Gastrocnemius medialis (tissue), 4 donors: Measurements from ENCODE around the gene ADAP1.

ENCODE experiments used
- CTCF ChIP-seq, 5 experiments: fragments of 450-650 bp in 3 of 5; fragments of 200-600 bp in 2 of 5; sonication (generic) in 2 of 5; IDR thresholded peaks in 4 of 5; conservative IDR thresholded peaks in 1 of 5; 1 replicate in 4 of 5; 2 replicates in 1 of 5; pipeline ENCODE4 v1.5.1; 2016 to 2019; ENCODE audit warnings: antibody characterized with exemption in 5 of 5, mild to moderate bottlenecking in 3 of 5, moderate library complexity in 3 of 5
- POLR2A ChIP-seq, 2 donors: fragments of 450-650 bp; IDR thresholded peaks; one replicate each; pipeline ENCODE4 v1.6.1; 2017; ENCODE audit warnings: antibody characterized with exemption in 2 of 2, mild to moderate bottlenecking in 2 of 2, moderate library complexity in 2 of 2

DNA sequence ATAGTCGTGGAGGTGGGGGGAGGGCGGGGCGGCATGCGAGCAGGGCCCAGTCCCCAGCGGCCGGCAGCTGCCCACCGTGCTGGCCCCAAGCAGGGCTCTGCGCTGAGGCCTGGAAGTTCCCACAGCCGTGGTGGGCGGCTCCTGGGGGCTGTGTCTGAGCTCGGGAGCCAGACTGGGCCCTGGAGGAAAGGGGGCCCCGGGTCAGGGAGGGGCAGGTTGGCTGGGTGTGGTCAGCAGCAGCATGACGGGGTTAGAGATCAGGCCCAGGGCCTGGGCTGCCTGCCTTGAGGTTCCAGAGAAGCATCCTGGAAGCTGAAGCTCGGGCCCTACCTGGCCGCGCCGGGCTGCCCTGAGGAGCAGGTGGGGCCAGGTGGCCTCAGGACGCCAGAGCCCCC lies 56.0 kb downstream of the ADAP1 start:
- no peak for TF ChIP-seq CTCF (IDR thresholded peaks at IDR 0.05 in 4 of 5, conservative IDR thresholded peaks at IDR 0.05 in 1 of 5)
- no peak for TF ChIP-seq POLR2A (IDR thresholded peaks at IDR 0.05)
